IMR-90 (cell line): ENCODE results near the gene GBF1. TPM values are rescaled to one million over a fixed set of nuclear protein-coding genes. Genes with fewer than 3 reads are reported as not detected.
"Not testable (repeated sequence)": the region's sequence is repeated elsewhere in the genome, so short reads cannot be mapped to it uniquely, and the experiment has no call there.

Experiments
- ATAC-seq: fragments of 200-7000 bp; cut with Tn5 transposase; 2 replicates; pipeline ENCODE4 v1.9.1; 2020; ENCODE audit warnings: low read depth, mild to moderate bottlenecking, moderate library complexity
- BruUV-seq: library from RNA; stranded (reverse); fragments of 400-500 nt; replicated peaks from 2 replicates; lab custom pipeline; 2021; lab: Mats Ljungman, UMichigan
- CTCF ChIA-PET: fragments of 300-600 bp; formaldehyde crosslinking; extraction: SDS; loops from one replicate; lab custom pipeline; 2021; ENCODE audit warnings: antibody characterized with exemption; lab: Yijun Ruan, JAX
- POLR2A ChIA-PET: fragments of 300-600 bp; sonication (Branson Sonifier 250); formaldehyde crosslinking; loops from one replicate; lab custom pipeline; 2022; ENCODE audit warnings: antibody characterized with exemption; ENCODE audit not compliant: unreplicated experiment; lab: Charles Lee
- DNase-seq: peaks from one replicate; pipeline ENCODE4 v3.0.0; 2013
- H2AFZ ChIP-seq: replicated peaks from 2 replicates; pipeline ENCODE3; 2013; ENCODE audit warnings: low read length, mild to moderate bottlenecking; ENCODE audit not compliant: poor library complexity
- H2AK5ac ChIP-seq: 2 replicates; pipeline ENCODE4 v1.6.1; 2013; ENCODE audit warnings: low read depth, low read length, inconsistent platforms
- H2AK9ac ChIP-seq: replicated peaks from 2 replicates; pipeline ENCODE3; 2013; ENCODE audit warnings: mild to moderate bottlenecking, low read depth, low read length, moderate library complexity; ENCODE audit not compliant: poor library complexity
- H2BK120ac ChIP-seq: 2 replicates; pipeline ENCODE4 v1.6.1; 2013; ENCODE audit warnings: low read depth, low read length, inconsistent platforms
- H2BK15ac ChIP-seq: 3 replicates; pipeline ENCODE4 v1.6.1; 2013; ENCODE audit warnings: low read depth, low read length, inconsistent platforms
- H2BK20ac ChIP-seq: 2 replicates; pipeline ENCODE4 v1.6.1; 2013; ENCODE audit warnings: low read depth, mild to moderate bottlenecking, inconsistent platforms, low read length, moderate library complexity
- H2BK5ac ChIP-seq: 2 replicates; pipeline ENCODE4 v1.6.1; 2013; ENCODE audit warnings: mild to moderate bottlenecking, low read depth, low read length, inconsistent platforms; ENCODE audit not compliant: poor library complexity, severe bottlenecking
- H3K14ac ChIP-seq: replicated peaks from 2 replicates; pipeline ENCODE4 v1.6.1; 2013; ENCODE audit warnings: low read depth, low read length, inconsistent platforms
- H3K18ac ChIP-seq: 2 replicates; pipeline ENCODE4 v1.6.1; 2013; ENCODE audit warnings: low read depth, low read length, control low read depth
- H3K23ac ChIP-seq: 2 replicates; pipeline ENCODE4 v1.6.1; 2013; ENCODE audit warnings: low read depth, low read length, inconsistent platforms
- H3K27ac ChIP-seq: 2 replicates; pipeline ENCODE4 v1.5.1; 2013; ENCODE audit warnings: mild to moderate bottlenecking, control low read depth, low read length; ENCODE audit not compliant: insufficient read depth
- H3K27me3 ChIP-seq: 2 replicates; pipeline ENCODE4 v1.6.1; 2013; ENCODE audit warnings: low read length; ENCODE audit not compliant: control insufficient read depth, insufficient read depth
- H3K36me3 ChIP-seq: 2 replicates; pipeline ENCODE4 v1.6.1; 2013; ENCODE audit warnings: low read length, mixed read lengths; ENCODE audit not compliant: control insufficient read depth, insufficient read depth
- H3K4ac ChIP-seq: 2 replicates; pipeline ENCODE4 v1.6.1; 2013; ENCODE audit warnings: low read depth, low read length, inconsistent platforms
- H3K4me1 ChIP-seq: 2 replicates; pipeline ENCODE4 v1.6.1; 2013; ENCODE audit warnings: low read length, mixed read lengths; ENCODE audit not compliant: control insufficient read depth, insufficient read depth
- H3K4me2 ChIP-seq: 2 replicates; pipeline ENCODE4 v1.6.1; 2013; ENCODE audit warnings: low read depth, mild to moderate bottlenecking, control low read depth, low read length, moderate library complexity
- H3K4me3 ChIP-seq: 2 replicates; pipeline ENCODE4 v1.5.1; 2013; ENCODE audit warnings: low read depth, mild to moderate bottlenecking, control low read depth, low read length, moderate library complexity; ENCODE audit not compliant: insufficient read depth
- H3K56ac ChIP-seq: 2 replicates; pipeline ENCODE4 v1.6.1; 2013; ENCODE audit warnings: low read length, inconsistent platforms; ENCODE audit not compliant: insufficient read depth; ENCODE audit errors: extremely low read depth
- H3K79me1 ChIP-seq, 2 experiments: 2 replicates each; pipeline ENCODE4 v1.6.1; 2013; ENCODE audit warnings: low read length in 2 of 2, inconsistent platforms in 1 of 2, low read depth in 1 of 2
- H3K9ac ChIP-seq: 2 replicates; pipeline ENCODE4 v1.6.1; 2013; ENCODE audit warnings: low read depth, low read length, control low read depth
- H3K9me1 ChIP-seq: 2 replicates; pipeline ENCODE4 v1.6.1; 2013; ENCODE audit warnings: low read length, inconsistent platforms; ENCODE audit not compliant: insufficient read depth
- H3K9me3 ChIP-seq: 2 replicates; pipeline ENCODE4 v1.6.1; 2013; ENCODE audit warnings: low read length; ENCODE audit not compliant: control insufficient read depth, insufficient read depth
- H4K20me1 ChIP-seq: 2 replicates; pipeline ENCODE4 v1.6.1; 2013; ENCODE audit warnings: low read length, inconsistent platforms; ENCODE audit not compliant: insufficient read depth
- H4K5ac ChIP-seq: 2 replicates; pipeline ENCODE4 v1.6.1; 2013; ENCODE audit warnings: mild to moderate bottlenecking, low read depth, low read length, control low read depth
- H4K8ac ChIP-seq, 2 experiments: 2 replicates each; pipeline ENCODE4 v1.6.1; 2013; ENCODE audit warnings: low read depth in 2 of 2, low read length in 2 of 2, control low read depth in 1 of 2, inconsistent platforms in 1 of 2
- H4K91ac ChIP-seq: 2 replicates; pipeline ENCODE4 v1.6.1; 2013; ENCODE audit warnings: low read depth, low read length, inconsistent platforms; ENCODE audit not compliant: insufficient read depth
- MAZ ChIP-seq: IDR thresholded peaks from 2 replicates; pipeline ENCODE4 v1.6.1; 2012; ENCODE audit warnings: low read depth, mild to moderate bottlenecking, low read length, improper control_type of control experiment, moderate library complexity, borderline replicate concordance
- WGBS, 2 experiments: methylation state at CpG; one replicate each; pipeline versions ENCODE4 v1.1.5 to v1.1.7; 2013; ENCODE audit warnings: missing lambda C conversion rate in 2 of 2; ENCODE audit not compliant: insufficient read length in 1 of 2; ENCODE audit errors: extremely low coverage in 2 of 2; 5-methylcytosine and 5-hydroxymethylcytosine counted together
- dilution Hi-C: fragments of 300-500 bp; cut with HindIII; formaldehyde crosslinking; loops from one replicate; pipeline ENCODE4 v1.14.3; 2018; ENCODE audit warnings: low sequenced_read_pairs; ENCODE audit not compliant: unreplicated experiment
- in situ Hi-C: fragments of 300-500 bp; cut with MboI; formaldehyde crosslinking; loops from 3 replicates; pipeline ENCODE4 v1.14.3; 2019; ENCODE audit warnings: low sequenced_read_pairs, inconsistent platforms, mixed read lengths
- intact Hi-C: fragments of 100-400 bp; cut with micrococcal nuclease; formaldehyde crosslinking; loops from 2 replicates; pipeline ENCODE4 v1.10.0; 2022
- polyA plus RNA-seq, 3 experiments: library from polyadenylated mRNA; depleted of rRNA; stranded (reverse); fragments of >200 nt; gene quantifications; 2 replicates each; pipeline ENCODE4 v1.2.3, GENCODE V29; 2012; ENCODE audit warnings: low replicate concordance in 1 of 3
- total RNA-seq: library from RNA; depleted of rRNA; stranded (reverse); fragments of >200 nt; gene quantifications from 2 replicates; pipeline ENCODE4 v1.2.3, GENCODE V29; 2012

Gene GBF1
- total and polyA plus RNA-seq, 2 of the 4 experiments (the other 2 are of a cell fraction), result 38.7 to 40.1 TPM

GRCh38 chr10:102300278-102300843, 55.0 kb downstream of the GBF1 start:
- H4K91ac ChIP-seq, result no peak overlapping the region; the same call in 1 of the 2 replicates
- peak overlapping the region in 1 of 2 experiments; percentile 44; a peak in 2 of 4 replicates for H4K8ac ChIP-seq
- H3K9me3 ChIP-seq, result no peaks in the 10 kb centered on the region
- peak overlapping the region; percentile 46 for H3K23ac ChIP-seq
- peak overlapping the region; percentile 62 for H3K4me2 ChIP-seq
- H3K27me3 ChIP-seq, result no peaks in the 10 kb centered on the region
- H3K79me1 ChIP-seq, result peaks cover 22 to 57% of the 10 kb centered on the region in 2 experiments; a peak in 3 of 4 replicates
- intact Hi-C loops (no loop called here), in situ Hi-C loops (no loop called here), dilution Hi-C loops (no loop called here)
- peak overlapping the region; percentile 8; the same call in 1 of the 3 replicates for H2BK15ac ChIP-seq
- peaks cover 6% of the 10 kb centered on the region; the same call in 1 of the 2 replicates for H3K9me1 ChIP-seq
- H4K5ac ChIP-seq, result peak overlapping the region; percentile 67; the same call in 1 of the 2 replicates
- H4K20me1 ChIP-seq, result peaks cover 46% of the 10 kb centered on the region
- H2BK20ac ChIP-seq, result peak overlapping the region; percentile 7; the same call in 1 of the 2 replicates
- TF ChIP-seq MAZ, result no peak
- H3K4ac ChIP-seq, result peak overlapping the region; percentile 8; the same call in 1 of the 2 replicates
- ATAC-seq (peak; percentile 95), DNase-seq (peak; percentile 91)
- peak overlapping the region; percentile 4; the same call in 1 of the 2 replicates for H3K9ac ChIP-seq
- no TSS peak for BruUV-seq
- H3K18ac ChIP-seq, result peak overlapping the region; percentile 80; the same call in 1 of the 2 replicates
- peaks cover 3% of the 10 kb centered on the region; the same call in 1 of the 2 replicates for H3K4me1 ChIP-seq
- H3K14ac ChIP-seq, result peak overlapping the region; percentile 15; the same call in 1 of the 2 replicates
- peak overlapping the region; percentile 8; the same call in 1 of the 2 replicates for H3K4me3 ChIP-seq
- H2AK5ac ChIP-seq, result no peak overlapping the region
- peak overlapping the region; percentile 84 for H2BK5ac ChIP-seq
- H2BK120ac ChIP-seq, result 0 out of 2 replicates have a peak overlapping the region, but pooled peaks have one; percentile 1
- POLR2A ChIA-PET, result no interaction called here
- H3K36me3 ChIP-seq, result no peaks in the 10 kb centered on the region
- H2AFZ ChIP-seq, result no peak overlapping the region
- peak overlapping the region; percentile 33 for H3K56ac ChIP-seq
- WGBS, 2 experiments, result no CpG with 5 or more reads among the region's 4 CpGs
- H3K27ac ChIP-seq, result no peak overlapping the region
- CTCF ChIA-PET, result interaction anchor here (0.9 to 1.0 kb wide), 2 partner anchors 9 to 12 kb away, joined by 3 read pairs; no protein-coding TSS in a partner anchor
- H2AK9ac ChIP-seq, result no peak overlapping the region

GRCh38 chr10:102300912-102301311, 55.6 kb downstream of the GBF1 start:
- Histone ChIP-seq H2BK5ac (peak overlapping the region; percentile 76), H4K20me1 (peaks cover 46% of the 10 kb centered on the region), H3K4me2 (peak overlapping the region; percentile 62; the same call in 1 of the 2 replicates), H3K79me1 (peaks cover 22 to 62% of the 10 kb centered on the region in 2 experiments; a peak in 3 of 4 replicates)
- WGBS, 2 experiments, result no CpG with 5 or more reads among the region's 3 CpGs
- H2AK9ac ChIP-seq, H3K9ac ChIP-seq, H3K18ac ChIP-seq, H3K27ac ChIP-seq, H3K9me3 ChIP-seq, POLR2A ChIA-PET, BruUV-seq, DNase-seq, H2BK20ac ChIP-seq, H3K14ac ChIP-seq, dilution Hi-C loops, H4K5ac ChIP-seq, H4K91ac ChIP-seq, H4K8ac ChIP-seq, intact Hi-C loops, H2BK15ac ChIP-seq, in situ Hi-C loops, H3K4me1 ChIP-seq, H3K56ac ChIP-seq, H3K36me3 ChIP-seq, H2BK120ac ChIP-seq, H3K4me3 ChIP-seq, H2AFZ ChIP-seq, H3K27me3 ChIP-seq, H3K4ac ChIP-seq, H2AK5ac ChIP-seq, H3K9me1 ChIP-seq, ATAC-seq, H3K23ac ChIP-seq: not testable (repeated sequence)
- CTCF ChIA-PET, result interaction anchor here (1.0 kb wide), 1 partner anchor 10 kb away, joined by 3 read pairs; no protein-coding TSS in a partner anchor
